WTC11 (cell line): ENCODE measurements around the gene RPS15. TPM values are rescaled to one million over a fixed set of nuclear protein-coding genes. Genes with fewer than 3 reads are reported as not detected.
A peak's percentile ranks its signal among the peaks of the same experiment; 100 is the strongest.

ENCODE experiments used
- ATAC-seq: fragments of 200-7000 bp; cut with Tn5 transposase; 2 replicates; pipeline ENCODE4 v1.10.0; 2021; ENCODE audit warnings: mild to moderate bottlenecking, moderate library complexity
- CTCF ChIA-PET: fragments of 300-600 bp; sonication (Branson Sonifier 250); formaldehyde crosslinking; loops from one replicate; lab custom pipeline; 2021; ENCODE audit warnings: antibody characterized with exemption; lab: Charles Lee
- POLR2A ChIA-PET: fragments of 350-600 bp; sonication (Branson Sonifier 250); formaldehyde crosslinking; loops from one replicate; lab custom pipeline; 2021; ENCODE audit warnings: antibody characterized with exemption; lab: Charles Lee
- DNase-seq: peaks from one replicate; pipeline ENCODE4 v3.0.0; 2021; ENCODE audit warnings: low spot score
- H3K27ac Mint-ChIP-seq: 2 replicates; pipeline ENCODE4 v1.8.0; 2021; ENCODE audit warnings: mixed read lengths
- H3K27me3 Mint-ChIP-seq: 2 replicates; pipeline ENCODE4 v1.8.0; 2021; ENCODE audit warnings: low read depth, mild to moderate bottlenecking, moderate library complexity, mixed read lengths
- H3K36me3 Mint-ChIP-seq: 2 replicates; pipeline ENCODE4 v1.8.0; 2021; ENCODE audit warnings: mixed read lengths
- H3K4me1 Mint-ChIP-seq: 2 replicates; pipeline ENCODE4 v1.8.0; 2022; ENCODE audit warnings: mixed read lengths
- H3K4me3 Mint-ChIP-seq: 2 replicates; pipeline ENCODE4 v1.8.0; 2021; ENCODE audit warnings: mild to moderate bottlenecking, moderate library complexity, mixed read lengths
- H3K9me3 Mint-ChIP-seq: 2 replicates; pipeline ENCODE4 v1.8.0; 2021; ENCODE audit warnings: mixed read lengths
- FOXK1 ChIP-seq: sonication (generic); formaldehyde crosslinking; IDR thresholded peaks from 2 replicates; pipeline ENCODE4 v1.8.0; 2022; ENCODE audit warnings: mild to moderate bottlenecking, moderate library complexity, missing genetic modification reagents
- FOXP1 ChIP-seq: sonication (generic); formaldehyde crosslinking; IDR thresholded peaks from 2 replicates; pipeline ENCODE4 v1.8.0; 2022; ENCODE audit warnings: missing genetic modification reagents, mild to moderate bottlenecking, moderate library complexity, borderline replicate concordance
- IRF2 ChIP-seq: sonication (generic); formaldehyde crosslinking; IDR thresholded peaks from 2 replicates; pipeline ENCODE4 v1.8.0; 2022; ENCODE audit warnings: low read depth, missing genetic modification reagents, borderline replicate concordance
- JAZF1 ChIP-seq: fragments of 250-450 bp; sonication (Bioruptor Pico); IDR thresholded peaks from 2 replicates; pipeline ENCODE4 v1.9.0; 2021; ENCODE audit warnings: moderate library complexity, mild to moderate bottlenecking, inconsistent platforms
- JUN ChIP-seq: sonication (generic); formaldehyde crosslinking; IDR thresholded peaks from 2 replicates; pipeline ENCODE4 v1.8.0; 2023; ENCODE audit warnings: mild to moderate bottlenecking, missing genetic modification reagents
- NFYB ChIP-seq: sonication (generic); formaldehyde crosslinking; conservative IDR thresholded peaks from 2 replicates; pipeline ENCODE4 v1.8.0; 2022; ENCODE audit warnings: low read depth, missing genetic modification reagents
- SP1 ChIP-seq: sonication (generic); formaldehyde crosslinking; conservative IDR thresholded peaks from 2 replicates; pipeline ENCODE4 v1.8.1; 2022; ENCODE audit warnings: missing genetic modification reagents
- ZNF138 ChIP-seq: sonication (generic); formaldehyde crosslinking; conservative IDR thresholded peaks from 2 replicates; pipeline ENCODE4 v1.8.1; 2022; ENCODE audit warnings: mild to moderate bottlenecking, moderate library complexity, missing genetic modification reagents
- ZNF219 ChIP-seq: sonication (generic); formaldehyde crosslinking; IDR thresholded peaks from 2 replicates; pipeline ENCODE4 v1.8.0; 2023; ENCODE audit warnings: missing genetic modification reagents, mild to moderate bottlenecking, borderline replicate concordance
- ZNF416 ChIP-seq: fragments of 250-450 bp; sonication (Bioruptor Pico); IDR thresholded peaks from 2 replicates; pipeline ENCODE4 v1.9.0; 2021; ENCODE audit warnings: mild to moderate bottlenecking, inconsistent platforms
- ZNF671 ChIP-seq: fragments of 250-450 bp; sonication (Bioruptor Pico); IDR thresholded peaks from 2 replicates; pipeline ENCODE4 v1.8.0; 2021; ENCODE audit warnings: mild to moderate bottlenecking
- total RNA-seq: library from RNA; stranded (reverse); gene quantifications from 3 replicates; pipeline ENCODE4 v1.2.3, GENCODE V29; 2021
- TF ChIP-seq, protein P1 (sequence below): fragments of 250-450 bp; sonication (Bioruptor Pico); IDR thresholded peaks from 2 replicates; pipeline ENCODE4 v1.9.0; 2021; ENCODE audit warnings: mild to moderate bottlenecking
- TF ChIP-seq, protein P2 (sequence below): sonication (generic); formaldehyde crosslinking; IDR thresholded peaks from 2 replicates; pipeline ENCODE4 v1.8.0; 2023; ENCODE audit warnings: missing genetic modification reagents
- TF ChIP-seq, protein P3 (sequence below): sonication (generic); formaldehyde crosslinking; IDR thresholded peaks from 2 replicates; pipeline ENCODE4 v1.8.0; 2022; ENCODE audit warnings: mild to moderate bottlenecking, missing genetic modification reagents
- TF ChIP-seq, protein P4 (sequence below): fragments of 250-450 bp; sonication (Bioruptor Pico); IDR thresholded peaks from 2 replicates; pipeline ENCODE4 v1.9.0; 2021; ENCODE audit warnings: moderate library complexity, mild to moderate bottlenecking, inconsistent platforms, borderline replicate concordance
- TF ChIP-seq, protein P5 (sequence below): sonication (generic); formaldehyde crosslinking; IDR thresholded peaks from 2 replicates; pipeline ENCODE4 v1.8.0; 2022; ENCODE audit warnings: mild to moderate bottlenecking, missing genetic modification reagents
- TF ChIP-seq, protein P6 (sequence below): sonication (generic); formaldehyde crosslinking; IDR thresholded peaks from 2 replicates; pipeline ENCODE4 v1.8.1; 2022; ENCODE audit warnings: mild to moderate bottlenecking, missing genetic modification reagents, moderate library complexity, borderline replicate concordance
- TF ChIP-seq, protein P7 (sequence below): sonication (generic); formaldehyde crosslinking; IDR thresholded peaks from 2 replicates; pipeline ENCODE4 v1.8.0; 2022; ENCODE audit warnings: mild to moderate bottlenecking, missing genetic modification reagents
- TF ChIP-seq, protein P8 (sequence below): sonication (generic); formaldehyde crosslinking; IDR thresholded peaks from 2 replicates; pipeline ENCODE4 v1.8.0; 2022; ENCODE audit warnings: mild to moderate bottlenecking, missing genetic modification reagents

Gene RPS15
- total RNA-seq, 1 experiment from 2014 or later = 1,932 TPM

DNA sequence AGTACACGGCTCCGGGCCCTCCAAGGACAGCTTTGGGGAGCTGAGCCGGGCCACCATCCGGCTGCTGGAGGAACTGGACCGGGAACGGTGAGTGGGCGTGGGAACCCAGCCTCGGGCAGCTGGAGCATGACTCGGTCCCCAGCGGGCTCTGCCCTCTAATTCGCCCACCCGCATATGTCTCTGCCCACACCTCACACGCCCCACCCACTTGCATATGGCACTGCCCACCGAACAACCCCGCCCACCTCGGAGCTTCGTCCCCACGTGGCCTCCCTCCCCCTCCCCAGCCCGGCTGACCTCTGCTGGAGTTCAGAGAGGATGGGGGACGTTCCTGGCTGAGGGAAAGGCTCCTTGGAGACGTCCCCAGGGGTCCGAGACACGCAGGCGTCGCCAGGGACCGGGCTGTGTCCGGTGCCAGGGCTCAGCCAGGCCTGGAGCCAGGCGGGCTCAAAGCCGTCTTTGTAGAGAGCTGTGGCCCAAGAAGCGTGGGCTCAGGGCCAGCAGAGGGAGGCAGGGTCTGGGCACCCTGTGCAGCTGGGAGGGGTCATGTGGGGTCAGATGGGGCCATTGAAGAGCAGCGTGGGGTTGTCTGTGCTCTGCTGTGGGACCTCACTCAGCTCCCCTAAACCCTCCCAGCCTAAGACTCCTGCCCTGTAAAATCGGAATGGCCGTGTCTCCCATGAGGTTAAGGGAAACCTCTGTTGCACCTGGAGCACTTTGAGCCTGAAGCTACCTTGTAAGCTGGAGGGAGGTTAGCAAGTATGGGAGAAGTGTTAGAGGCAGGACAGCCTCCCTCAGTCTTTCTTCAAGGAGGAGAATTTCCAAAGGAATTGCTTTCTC is 15.5 kb downstream of the RPS15 start (continued):
- TF ChIP-seq, protein P1, sequence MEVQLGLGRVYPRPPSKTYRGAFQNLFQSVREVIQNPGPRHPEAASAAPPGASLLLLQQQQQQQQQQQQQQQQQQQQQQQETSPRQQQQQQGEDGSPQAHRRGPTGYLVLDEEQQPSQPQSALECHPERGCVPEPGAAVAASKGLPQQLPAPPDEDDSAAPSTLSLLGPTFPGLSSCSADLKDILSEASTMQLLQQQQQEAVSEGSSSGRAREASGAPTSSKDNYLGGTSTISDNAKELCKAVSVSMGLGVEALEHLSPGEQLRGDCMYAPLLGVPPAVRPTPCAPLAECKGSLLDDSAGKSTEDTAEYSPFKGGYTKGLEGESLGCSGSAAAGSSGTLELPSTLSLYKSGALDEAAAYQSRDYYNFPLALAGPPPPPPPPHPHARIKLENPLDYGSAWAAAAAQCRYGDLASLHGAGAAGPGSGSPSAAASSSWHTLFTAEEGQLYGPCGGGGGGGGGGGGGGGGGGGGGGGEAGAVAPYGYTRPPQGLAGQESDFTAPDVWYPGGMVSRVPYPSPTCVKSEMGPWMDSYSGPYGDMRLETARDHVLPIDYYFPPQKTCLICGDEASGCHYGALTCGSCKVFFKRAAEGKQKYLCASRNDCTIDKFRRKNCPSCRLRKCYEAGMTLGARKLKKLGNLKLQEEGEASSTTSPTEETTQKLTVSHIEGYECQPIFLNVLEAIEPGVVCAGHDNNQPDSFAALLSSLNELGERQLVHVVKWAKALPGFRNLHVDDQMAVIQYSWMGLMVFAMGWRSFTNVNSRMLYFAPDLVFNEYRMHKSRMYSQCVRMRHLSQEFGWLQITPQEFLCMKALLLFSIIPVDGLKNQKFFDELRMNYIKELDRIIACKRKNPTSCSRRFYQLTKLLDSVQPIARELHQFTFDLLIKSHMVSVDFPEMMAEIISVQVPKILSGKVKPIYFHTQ (CRISPR knock-in tag) = no peak
- no peak for TF ChIP-seq ZNF138 (CRISPR knock-in tag)
- TF ChIP-seq ZNF416 = no peak

DNA sequence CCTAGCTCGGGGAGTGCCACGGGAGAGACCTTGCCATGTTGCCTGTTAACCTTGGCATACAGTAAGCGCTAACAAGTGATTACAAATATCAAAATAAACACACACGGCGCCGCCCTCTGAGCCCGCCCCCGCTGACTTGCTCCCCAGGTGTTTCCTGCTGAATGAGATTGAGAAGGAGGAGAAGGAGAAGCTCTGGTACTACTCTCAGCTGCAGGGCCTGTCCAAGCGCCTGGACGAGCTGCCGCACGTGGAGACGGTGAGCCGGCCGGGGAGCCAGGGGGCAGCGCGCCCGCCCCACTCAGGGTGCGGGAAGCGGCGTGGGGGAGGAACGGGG is 16.8 kb downstream of the RPS15 start:
- Mint-ChIP-seq H3K4me3 (peak overlapping the region; percentile 53), H3K27ac (no peak overlapping the region), H3K9me3 (no peaks in the 10 kb centered on the region)
- DNase-seq (no peak), ATAC-seq (no peak)
- TF ChIP-seq JUN (CRISPR knock-in tag) (no peak), IRF2 (CRISPR knock-in tag) (no peak), JAZF1 (CRISPR knock-in tag) (no peak)
- TF ChIP-seq, protein P2, sequence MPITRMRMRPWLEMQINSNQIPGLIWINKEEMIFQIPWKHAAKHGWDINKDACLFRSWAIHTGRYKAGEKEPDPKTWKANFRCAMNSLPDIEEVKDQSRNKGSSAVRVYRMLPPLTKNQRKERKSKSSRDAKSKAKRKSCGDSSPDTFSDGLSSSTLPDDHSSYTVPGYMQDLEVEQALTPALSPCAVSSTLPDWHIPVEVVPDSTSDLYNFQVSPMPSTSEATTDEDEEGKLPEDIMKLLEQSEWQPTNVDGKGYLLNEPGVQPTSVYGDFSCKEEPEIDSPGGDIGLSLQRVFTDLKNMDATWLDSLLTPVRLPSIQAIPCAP (CRISPR knock-in tag) = no peak
- TF ChIP-seq, protein P3, sequence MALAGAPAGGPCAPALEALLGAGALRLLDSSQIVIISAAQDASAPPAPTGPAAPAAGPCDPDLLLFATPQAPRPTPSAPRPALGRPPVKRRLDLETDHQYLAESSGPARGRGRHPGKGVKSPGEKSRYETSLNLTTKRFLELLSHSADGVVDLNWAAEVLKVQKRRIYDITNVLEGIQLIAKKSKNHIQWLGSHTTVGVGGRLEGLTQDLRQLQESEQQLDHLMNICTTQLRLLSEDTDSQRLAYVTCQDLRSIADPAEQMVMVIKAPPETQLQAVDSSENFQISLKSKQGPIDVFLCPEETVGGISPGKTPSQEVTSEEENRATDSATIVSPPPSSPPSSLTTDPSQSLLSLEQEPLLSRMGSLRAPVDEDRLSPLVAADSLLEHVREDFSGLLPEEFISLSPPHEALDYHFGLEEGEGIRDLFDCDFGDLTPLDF = no peak
- TF ChIP-seq, all 79 proteins: peak for 0
- ChIA-PET CTCF (interaction anchor here (0.5 to 5.2 kb wide), 16 partner anchors 8 to 371 kb away, joined by 3 to 76 read pairs (median 5); no protein-coding TSS in a partner anchor), POLR2A (interaction anchor here (1.0 to 2.2 kb wide), 5 partner anchors 11 to 181 kb away, joined by 3 to 10 read pairs (median 3); partner anchors contain the start of genes PCSK4 and REEP6)
- no peaks in the 10 kb centered on the region for H3K36me3 Mint-ChIP-seq
- peaks cover 6% of the 10 kb centered on the region; the same call in 1 of the 2 replicates for H3K4me1 Mint-ChIP-seq
- H3K27me3 Mint-ChIP-seq = peaks cover 60% of the 10 kb centered on the region

DNA sequence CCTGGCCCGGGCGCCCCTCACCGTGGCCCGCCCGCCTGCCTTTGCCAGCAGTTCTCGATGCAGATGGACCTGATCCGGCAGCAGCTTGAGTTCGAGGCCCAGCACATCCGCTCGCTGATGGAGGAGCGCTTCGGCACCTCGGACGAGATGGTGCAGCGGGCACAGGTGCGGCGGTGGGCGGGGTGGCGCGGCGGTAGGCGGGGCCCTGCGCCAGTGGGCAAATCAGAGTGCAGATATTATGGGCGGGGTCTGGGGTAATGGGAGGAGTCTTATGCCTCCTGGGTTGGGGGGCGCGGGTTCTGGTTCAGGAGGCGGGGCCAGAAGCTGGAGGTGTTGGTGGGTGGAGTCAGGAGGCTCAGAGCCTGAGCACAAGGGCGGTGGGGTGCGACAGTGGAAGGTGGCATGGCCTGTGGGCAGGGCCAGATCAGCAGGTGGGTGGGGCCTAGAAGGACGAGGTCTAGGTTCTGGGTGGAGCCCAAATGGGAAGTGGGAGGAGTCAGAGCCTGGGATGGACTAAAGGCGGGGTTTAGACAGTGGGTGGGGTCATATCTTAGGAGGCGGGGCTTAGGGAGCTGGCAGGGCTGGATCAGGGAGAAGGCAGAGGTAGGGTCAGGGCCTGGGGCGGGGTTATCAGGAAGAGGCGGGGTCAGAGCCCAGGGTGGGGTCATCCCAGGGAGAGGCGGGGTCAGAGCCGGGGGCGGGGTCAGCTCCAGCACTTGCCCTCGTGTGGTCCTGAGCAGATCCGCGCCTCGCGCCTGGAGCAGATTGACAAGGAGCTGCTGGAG is 17.3 kb downstream of the RPS15 start:
- ATAC-seq = peak; percentile 88
- H3K36me3 Mint-ChIP-seq = no peaks in the 10 kb centered on the region
- CTCF ChIA-PET = interaction anchor here (0.5 to 5.2 kb wide), 27 partner anchors 9 to 702 kb away, joined by 3 to 76 read pairs (median 4); partner anchors contain the start of gene REEP6
- POLR2A ChIA-PET = interaction anchor here (0.6 to 2.2 kb wide), 12 partner anchors 9 to 211 kb away, joined by 3 to 10 read pairs (median 3); partner anchors contain the start of genes PCSK4 and REEP6
- peak; percentile 99 for DNase-seq
- H3K4me1 Mint-ChIP-seq = peaks cover 6% of the 10 kb centered on the region; the same call in 1 of the 2 replicates
- H3K27me3 Mint-ChIP-seq = peaks cover 55% of the 10 kb centered on the region
- H3K27ac Mint-ChIP-seq = no peak overlapping the region
- peak overlapping the region; percentile 47 for H3K4me3 Mint-ChIP-seq
- TF ChIP-seq, protein P4, sequence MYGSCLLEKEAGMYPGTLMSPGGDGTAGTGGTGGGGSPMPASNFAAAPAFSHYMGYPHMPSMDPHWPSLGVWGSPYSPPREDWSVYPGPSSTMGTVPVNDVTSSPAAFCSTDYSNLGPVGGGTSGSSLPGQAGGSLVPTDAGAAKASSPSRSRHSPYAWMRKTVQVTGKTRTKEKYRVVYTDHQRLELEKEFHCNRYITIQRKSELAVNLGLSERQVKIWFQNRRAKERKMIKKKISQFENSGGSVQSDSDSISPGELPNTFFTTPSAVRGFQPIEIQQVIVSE (CRISPR knock-in tag) = no peak
- TF ChIP-seq FOXP1 (CRISPR knock-in tag) = peak; percentile 36; the same call in 1 of the 2 replicates
- TF ChIP-seq, protein P5, sequence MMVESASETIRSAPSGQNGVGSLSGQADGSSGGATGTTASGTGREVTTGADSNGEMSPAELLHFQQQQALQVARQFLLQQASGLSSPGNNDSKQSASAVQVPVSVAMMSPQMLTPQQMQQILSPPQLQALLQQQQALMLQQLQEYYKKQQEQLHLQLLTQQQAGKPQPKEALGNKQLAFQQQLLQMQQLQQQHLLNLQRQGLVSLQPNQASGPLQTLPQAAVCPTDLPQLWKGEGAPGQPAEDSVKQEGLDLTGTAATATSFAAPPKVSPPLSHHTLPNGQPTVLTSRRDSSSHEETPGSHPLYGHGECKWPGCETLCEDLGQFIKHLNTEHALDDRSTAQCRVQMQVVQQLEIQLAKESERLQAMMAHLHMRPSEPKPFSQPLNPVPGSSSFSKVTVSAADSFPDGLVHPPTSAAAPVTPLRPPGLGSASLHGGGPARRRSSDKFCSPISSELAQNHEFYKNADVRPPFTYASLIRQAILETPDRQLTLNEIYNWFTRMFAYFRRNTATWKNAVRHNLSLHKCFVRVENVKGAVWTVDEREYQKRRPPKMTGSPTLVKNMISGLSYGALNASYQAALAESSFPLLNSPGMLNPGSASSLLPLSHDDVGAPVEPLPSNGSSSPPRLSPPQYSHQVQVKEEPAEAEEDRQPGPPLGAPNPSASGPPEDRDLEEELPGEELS (CRISPR knock-in tag) = no peak
- TF ChIP-seq ZNF671 (CRISPR knock-in tag) = no peak
- 0 out of 2 replicates have a peak, but pooled peaks have one; percentile 18 for TF ChIP-seq NFYB (CRISPR knock-in tag)
- TF ChIP-seq, protein P6, sequence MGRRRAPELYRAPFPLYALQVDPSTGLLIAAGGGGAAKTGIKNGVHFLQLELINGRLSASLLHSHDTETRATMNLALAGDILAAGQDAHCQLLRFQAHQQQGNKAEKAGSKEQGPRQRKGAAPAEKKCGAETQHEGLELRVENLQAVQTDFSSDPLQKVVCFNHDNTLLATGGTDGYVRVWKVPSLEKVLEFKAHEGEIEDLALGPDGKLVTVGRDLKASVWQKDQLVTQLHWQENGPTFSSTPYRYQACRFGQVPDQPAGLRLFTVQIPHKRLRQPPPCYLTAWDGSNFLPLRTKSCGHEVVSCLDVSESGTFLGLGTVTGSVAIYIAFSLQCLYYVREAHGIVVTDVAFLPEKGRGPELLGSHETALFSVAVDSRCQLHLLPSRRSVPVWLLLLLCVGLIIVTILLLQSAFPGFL = no peak
- TF ChIP-seq, protein P7, sequence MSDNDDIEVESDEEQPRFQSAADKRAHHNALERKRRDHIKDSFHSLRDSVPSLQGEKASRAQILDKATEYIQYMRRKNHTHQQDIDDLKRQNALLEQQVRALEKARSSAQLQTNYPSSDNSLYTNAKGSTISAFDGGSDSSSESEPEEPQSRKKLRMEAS = peak; percentile 38; the same call in 1 of the 2 replicates
- TF ChIP-seq FOXK1 = 0 out of 2 replicates have a peak, but pooled peaks have one; percentile 28
- no peak for TF ChIP-seq IRF2 (CRISPR knock-in tag)
- no peak for TF ChIP-seq ZNF219
- TF ChIP-seq, protein P8, sequence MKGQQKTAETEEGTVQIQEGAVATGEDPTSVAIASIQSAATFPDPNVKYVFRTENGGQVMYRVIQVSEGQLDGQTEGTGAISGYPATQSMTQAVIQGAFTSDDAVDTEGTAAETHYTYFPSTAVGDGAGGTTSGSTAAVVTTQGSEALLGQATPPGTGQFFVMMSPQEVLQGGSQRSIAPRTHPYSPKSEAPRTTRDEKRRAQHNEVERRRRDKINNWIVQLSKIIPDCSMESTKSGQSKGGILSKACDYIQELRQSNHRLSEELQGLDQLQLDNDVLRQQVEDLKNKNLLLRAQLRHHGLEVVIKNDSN (CRISPR knock-in tag) = no peak
- TF ChIP-seq SP1 (CRISPR knock-in tag) = peak; percentile 79
- H3K9me3 Mint-ChIP-seq = no peaks in the 10 kb centered on the region
